ENCODE measurements around the gene SEZ6L.

DNA sequence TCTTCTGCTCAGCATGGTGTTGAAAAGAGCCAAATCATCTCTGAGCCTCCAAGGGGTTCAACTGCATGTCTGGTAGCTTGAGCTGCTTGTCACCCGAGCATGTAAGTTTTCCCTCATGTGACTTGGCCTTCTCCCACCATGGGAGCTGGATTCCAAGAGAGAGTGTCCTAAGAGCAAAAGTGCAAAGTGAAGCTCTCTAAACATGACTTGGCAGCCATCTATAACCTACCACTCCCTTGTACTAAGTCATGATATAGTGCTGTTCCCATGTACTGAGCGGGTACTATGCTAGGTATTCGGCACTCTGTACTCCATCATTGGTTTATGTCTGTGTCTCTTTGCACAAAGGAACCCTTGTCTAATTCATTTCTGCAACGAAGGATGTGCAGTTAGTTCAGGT, 19.1 kb downstream of the SEZ6L start:
- TF ChIP-seq FOXP2 (optimal IDR thresholded peaks at IDR 0.05; ENCODE audit: control extremely low read depth, extremely low read length, insufficient read depth): no peak
- TF ChIP-seq POLR2AphosphoS5 (IDR thresholded peaks at IDR 0.05; ENCODE audit: borderline replicate concordance, low read depth, low read length): no peak
- no peak for TF ChIP-seq EZH2 (IDR thresholded peaks at IDR 0.05)
